ENCODE results near the gene GNG4. TPM values are rescaled to one million over a fixed set of nuclear protein-coding genes. Genes with fewer than 3 reads are reported as not detected.

Gene GNG4
- total and polyA plus RNA-seq, 2 donors (not counting 3 experiments of a cell fraction or from before 2014, with no cell fraction given), result 0.10 TPM; not detected in 1

GRCh38 chr1:235624721-235625333 is 24.8 kb downstream of the GNG4 start:
- no peak for FAIRE-seq
- CTCF ChIA-PET, result interaction anchor here (1.4 kb wide), 1 partner anchor 24 kb away, joined by 4 read pairs; no protein-coding TSS in a partner anchor
- DNase-seq (ENCODE audit: low read depth, low spot score), result peak; percentile 73

More at GRCh38 chr1:235624721-235625333, 24.8 kb downstream of the GNG4 start:
- no peaks in the 10 kb centered on the region for H3K9me1 ChIP-seq (replicated peaks; ENCODE audit: control insufficient read depth, extremely low read depth, insufficient read depth, low read length)
- H4K20me1 ChIP-seq (replicated peaks; ENCODE audit: control insufficient read depth, extremely low read depth, insufficient read depth, low read length), result no peaks in the 10 kb centered on the region
- peaks cover 4 to 9% of the 10 kb centered on the region in 2 experiments for H3K27me3 ChIP-seq (ENCODE audit: control insufficient read depth in 2 of 2, insufficient read depth in 2 of 2, low read length in 2 of 2)
- H3K4me2 ChIP-seq (ENCODE audit: insufficient read depth, low read length), result no peak overlapping the region
- H3K79me2 ChIP-seq (ENCODE audit: control insufficient read depth, insufficient read depth, low read length), result no peaks in the 10 kb centered on the region
- no peak overlapping the region for H3K9ac ChIP-seq (replicated peaks; ENCODE audit: extremely low read depth, insufficient read depth, low read length)
- BruUV-seq (replicated peaks), result no TSS peak
- intact Hi-C loops (cut with micrococcal nuclease) (loop anchor here (2.0 kb wide), 1 partner anchor 16 kb away; no protein-coding TSS in a partner anchor), dilution Hi-C loops (cut with MboI; ENCODE audit: extremely low pct_ligation_motif_present, low sequenced_read_pairs) (no loop called here)
- no peaks in the 10 kb centered on the region for H3K36me3 ChIP-seq (ENCODE audit: control insufficient read depth in 2 of 2, extremely low read depth in 1 of 2, insufficient read depth in 2 of 2, low read length in 2 of 2)
- POLR2A ChIA-PET, result no interaction called here
- no peaks in the 10 kb centered on the region for H3K9me3 ChIP-seq (replicated peaks; ENCODE audit: control insufficient read depth, insufficient read depth, low read length)
- H3K4me3 ChIP-seq (replicated peaks in 1 of 3; ENCODE audit: insufficient read depth in 1 of 3, low read depth in 1 of 3, low read length in 3 of 3), result no peak overlapping the region
- no peak overlapping the region for H2AFZ ChIP-seq (ENCODE audit: low read depth, low read length)
- no peaks in the 10 kb centered on the region for H3K4me1 ChIP-seq (ENCODE audit: control insufficient read depth, extremely low read depth, insufficient read depth, low read length)
- TF ChIP-seq GATA2 (IDR thresholded peaks at IDR 0.05; ENCODE audit: insufficient read depth, insufficient read length, low read depth, low read length), result no peak
- no peak for TF ChIP-seq JUN (IDR thresholded peaks at IDR 0.05; ENCODE audit: borderline replicate concordance, insufficient read depth, insufficient read length, low read depth)
- no peak for TF ChIP-seq POLR2A (IDR thresholded peaks at IDR 0.05; ENCODE audit: low read depth, low read length)
- no peak for TF ChIP-seq CTCF (IDR thresholded peaks at IDR 0.05; ENCODE audit: extremely low read depth in 1 of 2, insufficient read depth in 1 of 2, low read depth in 1 of 2, low read length in 2 of 2)
- TF ChIP-seq MAX (IDR thresholded peaks at IDR 0.05; ENCODE audit: insufficient read depth, insufficient read length), result no peak
- no peak for TF ChIP-seq POLR2AphosphoS5 (IDR thresholded peaks at IDR 0.05; ENCODE audit: insufficient read depth, low read depth, low read length)
- no peak for TF ChIP-seq MYC (IDR thresholded peaks at IDR 0.05; ENCODE audit: low read depth, low read length)
- TF ChIP-seq EZH2 (IDR thresholded peaks at IDR 0.05; ENCODE audit: borderline replicate concordance, low read depth, low read length, severe bottlenecking), result no peak
- TF ChIP-seq FOS (IDR thresholded peaks at IDR 0.05; ENCODE audit: borderline replicate concordance, insufficient read depth, low read length), result no peak
- no peak overlapping the region for H3K27ac ChIP-seq (ENCODE audit: insufficient read depth, low read depth, low read length)

All from endothelial cell of umbilical vein (primary cell).